H1 (cell line): ENCODE results near the gene DDX50. TPM values are rescaled to one million over a fixed set of nuclear protein-coding genes. Genes with fewer than 3 reads are reported as not detected.

Source experiments
- CTCF ChIA-PET: fragments of 300-600 bp; sonication (Branson Sonifier 250); formaldehyde crosslinking; loops from one replicate; lab custom pipeline; 2021; ENCODE audit not compliant: partially characterized antibody; lab: Charles Lee
- POLR2A ChIA-PET: fragments of 300-600 bp; sonication (Branson Sonifier 250); formaldehyde crosslinking; loops from one replicate; lab custom pipeline; 2021; ENCODE audit warnings: inconsistent platforms; ENCODE audit not compliant: partially characterized antibody; lab: Charles Lee
- DNase-seq, 2 experiments: peaks; one replicate each; pipeline versions ENCODE4 v3.0.0 to v3.0.0-alpha.2; 2010 to 2022; ENCODE audit warnings: low spot score in 2 of 2, low read depth in 1 of 2, mixed read lengths in 1 of 2
- FAIRE-seq: peaks from 2 replicates; lab custom pipeline; 2011; peaks lifted over from hg19 to GRCh38; lab: Jason Lieb, UNC
- H2AFZ ChIP-seq: 2 replicates; pipeline ENCODE4 v1.8.1; 2012; ENCODE audit warnings: low read length, inconsistent platforms
- H2AK5ac ChIP-seq: 2 replicates; pipeline ENCODE4 v1.6.1; 2013; ENCODE audit warnings: low read depth, low read length
- H2BK120ac ChIP-seq: replicated peaks from 2 replicates; pipeline ENCODE3; 2013; ENCODE audit warnings: low read depth, low read length, inconsistent platforms
- H2BK12ac ChIP-seq: 2 replicates; pipeline ENCODE4 v1.6.1; 2013; ENCODE audit warnings: low read depth, low read length
- H2BK15ac ChIP-seq: 2 replicates; pipeline ENCODE4 v1.6.1; 2013; ENCODE audit warnings: low read length
- H2BK20ac ChIP-seq: 2 replicates; pipeline ENCODE4 v1.6.1; 2013; ENCODE audit warnings: low read length
- H2BK5ac ChIP-seq: 2 replicates; pipeline ENCODE4 v1.6.1; 2013; ENCODE audit warnings: low read depth, low read length
- H3K14ac ChIP-seq: 2 replicates; pipeline ENCODE4 v1.6.1; 2013; ENCODE audit warnings: inconsistent platforms; ENCODE audit not compliant: insufficient read length
- H3K18ac ChIP-seq: 2 replicates; pipeline ENCODE4 v1.6.1; 2013; ENCODE audit warnings: low read length; ENCODE audit errors: extremely low read depth
- H3K23ac ChIP-seq: 2 replicates; pipeline ENCODE4 v1.6.1; 2013; ENCODE audit warnings: inconsistent platforms; ENCODE audit not compliant: insufficient read length
- H3K23me2 ChIP-seq: 2 replicates; pipeline ENCODE4 v1.6.1; 2013; ENCODE audit warnings: low read depth, low read length
- H3K27ac ChIP-seq: 2 replicates; pipeline ENCODE4 v1.6.1; 2011; ENCODE audit warnings: low read depth, low read length, inconsistent platforms
- H3K27me3 ChIP-seq, 4 experiments: replicated peaks in 1 of 4; 1 replicate in 1 of 4; 2 replicates in 3 of 4; pipeline versions ENCODE4 v1.6.1 to v1.8.1; 2011 to 2013; ENCODE audit warnings: low read length in 3 of 4, mild to moderate bottlenecking in 3 of 4, inconsistent platforms in 2 of 4, mixed read lengths in 2 of 4, moderate library complexity in 1 of 4; ENCODE audit not compliant: control insufficient read depth in 3 of 4, insufficient read depth in 3 of 4; ENCODE audit errors: extremely low read depth in 1 of 4
- H3K36me3 ChIP-seq, 4 experiments: 2 replicates each; pipeline versions ENCODE4 v1.6.1 to v1.8.1; 2011 to 2013; ENCODE audit warnings: mild to moderate bottlenecking in 4 of 4, low read length in 3 of 4, moderate library complexity in 2 of 4, control low read depth in 1 of 4, inconsistent platforms in 1 of 4; ENCODE audit not compliant: insufficient read depth in 4 of 4, control insufficient read depth in 2 of 4
- H3K4ac ChIP-seq: replicated peaks from 2 replicates; pipeline ENCODE3; 2013; ENCODE audit warnings: low read length, low read depth, mixed read lengths, inconsistent platforms; ENCODE audit not compliant: insufficient read length
- H3K4me1 ChIP-seq, 4 experiments: replicated peaks in 1 of 4; 1 replicate in 1 of 4; 2 replicates in 3 of 4; pipeline versions ENCODE4 v1.6.1 to v1.8.1; 2011 to 2013; ENCODE audit warnings: low read length in 3 of 4, inconsistent platforms in 2 of 4, mixed read lengths in 1 of 4; ENCODE audit not compliant: insufficient read depth in 4 of 4, control insufficient read depth in 3 of 4
- H3K4me2 ChIP-seq, 2 experiments: 2 replicates each; pipeline versions ENCODE4 v1.6.1 to v1.8.1; 2011 to 2013; ENCODE audit warnings: low read depth in 2 of 2, low read length in 2 of 2, control low read depth in 1 of 2, inconsistent platforms in 1 of 2, mild to moderate bottlenecking in 1 of 2; ENCODE audit not compliant: insufficient read depth in 1 of 2
- H3K4me3 ChIP-seq, 4 experiments: fragments of 200-600, 300-600 bp in 1 of 4; sonication (generic), shearing (Covaris generic), sonication (Bioruptor Twin) in 1 of 4; 2 replicates each; pipeline versions ENCODE4 v1.5.1 to v1.8.1; 2011 to 2016; ENCODE audit warnings: low read length in 4 of 4, low read depth in 3 of 4, control low read depth in 2 of 4, inconsistent platforms in 2 of 4, mild to moderate bottlenecking in 2 of 4, mixed read lengths in 1 of 4, moderate library complexity in 1 of 4; ENCODE audit not compliant: insufficient read depth in 2 of 4; ENCODE audit errors: extremely low read depth in 1 of 4
- H3K56ac ChIP-seq: replicated peaks from 2 replicates; pipeline ENCODE3; 2013; ENCODE audit warnings: low read depth, mild to moderate bottlenecking, mixed read lengths, low read length, inconsistent platforms; ENCODE audit not compliant: insufficient read length
- H3K79me1 ChIP-seq: 2 replicates; pipeline ENCODE4 v1.6.1; 2013; ENCODE audit warnings: low read depth, low read length, control low read depth
- H3K79me2 ChIP-seq, 2 experiments: 2 replicates each; pipeline versions ENCODE4 v1.6.1 to v1.8.1; 2012 to 2013; ENCODE audit warnings: low read length in 2 of 2, mild to moderate bottlenecking in 2 of 2, inconsistent platforms in 1 of 2; ENCODE audit not compliant: insufficient read depth in 2 of 2, control insufficient read depth in 1 of 2
- H3K9ac ChIP-seq, 4 experiments: replicated peaks in 1 of 4; 1 replicate in 1 of 4; 2 replicates in 3 of 4; pipeline versions ENCODE4 v1.6.1 to v1.8.1; 2011 to 2013; ENCODE audit warnings: low read depth in 3 of 4, low read length in 3 of 4, control low read depth in 2 of 4, mild to moderate bottlenecking in 2 of 4, moderate library complexity in 2 of 4, inconsistent platforms in 1 of 4; ENCODE audit errors: extremely low read depth in 1 of 4
- H3K9me3 ChIP-seq, 2 experiments: 2 replicates each; pipeline versions ENCODE4 v1.6.1 to v1.8.1; 2012 to 2013; ENCODE audit warnings: mild to moderate bottlenecking in 2 of 2, moderate library complexity in 2 of 2, control low read depth in 1 of 2, inconsistent platforms in 1 of 2, low read depth in 1 of 2, low read length in 1 of 2, mixed read lengths in 1 of 2; ENCODE audit not compliant: insufficient read depth in 2 of 2
- H4K20me1 ChIP-seq, 2 experiments: replicated peaks in 1 of 2; 2 replicates each; pipeline versions ENCODE3 to v1.8.1; 2011 to 2013; ENCODE audit warnings: inconsistent platforms in 2 of 2, low read length in 2 of 2, mild to moderate bottlenecking in 1 of 2; ENCODE audit not compliant: insufficient read depth in 2 of 2, control insufficient read depth in 1 of 2
- H4K5ac ChIP-seq: 2 replicates; pipeline ENCODE4 v1.6.1; 2013; ENCODE audit warnings: low read length, low read depth, mixed read lengths, inconsistent platforms; ENCODE audit not compliant: insufficient read length
- H4K8ac ChIP-seq: 2 replicates; pipeline ENCODE4 v1.8.0; 2013; ENCODE audit warnings: mild to moderate bottlenecking, moderate library complexity, low read length, inconsistent platforms; ENCODE audit not compliant: insufficient read depth; ENCODE audit errors: extremely low read depth
- H4K91ac ChIP-seq: replicated peaks from 2 replicates; pipeline ENCODE3; 2013; ENCODE audit warnings: low read length, mixed read lengths, inconsistent platforms; ENCODE audit not compliant: insufficient read length
- CBX8 ChIP-seq: fragments of 300-800, 300-1000 bp; sonication (generic); IDR thresholded peaks from 2 replicates; pipeline ENCODE4 v1.7.1; 2016; ENCODE audit warnings: low read depth, low read length, borderline replicate concordance
- CHD1 ChIP-seq: IDR thresholded peaks from 2 replicates; pipeline ENCODE4 v1.6.1; 2012; ENCODE audit warnings: low read depth, low read length, improper control_type of control experiment
- EGR1 ChIP-seq: IDR thresholded peaks from 2 replicates; pipeline ENCODE4 v1.6.1; 2011; ENCODE audit warnings: low read depth, low read length, borderline replicate concordance
- FOSL1 ChIP-seq: IDR thresholded peaks from 2 replicates; pipeline ENCODE4 v1.6.1; 2011; ENCODE audit warnings: mild to moderate bottlenecking, low read depth, low read length, moderate library complexity; ENCODE audit not compliant: insufficient read depth
- KDM1A ChIP-seq: fragments of 200-600, 300-600 bp; sonication (generic); IDR thresholded peaks from 2 replicates; pipeline ENCODE4 v1.7.1; 2016; ENCODE audit warnings: mild to moderate bottlenecking, low read length, borderline replicate concordance
- POLR2AphosphoS5 ChIP-seq: IDR thresholded peaks from 2 replicates; pipeline ENCODE4 v1.6.1; 2011; ENCODE audit warnings: low read depth, low read length
- RNF2 ChIP-seq: fragments of 200-900, 300-1000 bp; sonication (generic); IDR thresholded peaks from 2 replicates; pipeline ENCODE4 v1.7.1; 2016; ENCODE audit warnings: borderline replicate concordance, low read depth, mild to moderate bottlenecking, antibody characterized with exemption, low read length; ENCODE audit not compliant: poor library complexity, severe bottlenecking; ENCODE audit errors: missing control alignments
- SAP30 ChIP-seq: fragments of 300-600 bp; sonication (generic); IDR thresholded peaks from 2 replicates; pipeline ENCODE4 v1.7.1; 2012; ENCODE audit warnings: low read length, moderate library complexity, mild to moderate bottlenecking, inconsistent platforms; ENCODE audit not compliant: insufficient read depth, insufficient replicate concordance
- SIN3A ChIP-seq, 2 experiments: IDR thresholded peaks in 1 of 2; conservative IDR thresholded peaks in 1 of 2; 2 replicates each; pipeline ENCODE4 v1.6.1; 2011 to 2012; ENCODE audit warnings: low read length in 2 of 2, improper control_type of control experiment in 1 of 2, low read depth in 1 of 2, mild to moderate bottlenecking in 1 of 2
- SIX5 ChIP-seq: IDR thresholded peaks from 2 replicates; pipeline ENCODE4 v1.6.1; 2011; ENCODE audit warnings: mild to moderate bottlenecking, low read depth, low read length
- SP1 ChIP-seq: IDR thresholded peaks from 2 replicates; pipeline ENCODE4 v1.6.1; 2011; ENCODE audit warnings: low read depth, low read length
- SRF ChIP-seq: IDR thresholded peaks from 2 replicates; pipeline ENCODE4 v1.6.1; 2011; ENCODE audit warnings: mild to moderate bottlenecking, low read depth, low read length, moderate library complexity
- YY1 ChIP-seq: IDR thresholded peaks from 2 replicates; pipeline ENCODE4 v1.6.1; 2011; ENCODE audit warnings: low read depth, mild to moderate bottlenecking, low read length
- WGBS, 2 experiments: shearing (Covaris generic) in 1 of 2; methylation state at CpG; one replicate each; pipeline versions ENCODE4 v1.1.6 to v1.1.7; 2013 to 2015; ENCODE audit warnings: low lambda C conversion rate in 2 of 2, mixed read lengths in 2 of 2, inconsistent platforms in 1 of 2, low coverage in 1 of 2, missing lambda C conversion rate in 1 of 2; ENCODE audit not compliant: insufficient replicate concordance in 2 of 2, insufficient coverage in 1 of 2, insufficient read length in 1 of 2; ENCODE audit errors: extremely low coverage in 1 of 2, missing lambda C conversion rate in 1 of 2; 5-methylcytosine and 5-hydroxymethylcytosine counted together
- polyA plus RNA-seq, 7 experiments: library from polyadenylated mRNA; depleted of rRNA in 3 of 7; stranded (reverse) in 5 of 7; unstranded in 2 of 7; fragments of >200 nt in 5 of 7; fragments of 200-250 nt in 2 of 7; gene quantifications; 1 replicate in 5 of 7; 2 replicates in 1 of 7; 4 replicates in 1 of 7; pipeline versions ENCODE4 v1.2.1 to v1.2.3, GENCODE V29; 2011 to 2013; ENCODE audit warnings: missing spikeins in 2 of 7, mixed read lengths in 2 of 7
- total RNA-seq: library from RNA; stranded (reverse); fragmentation: NEBNext Ultra II Directional; extraction: Animal tissue kit (Norgen Biotek cat#: 25700); gene quantifications from 2 replicates; pipeline ENCODE4 v1.2.1, GENCODE V29; 2021
- TF ChIP-seq, protein P1 (sequence below): IDR thresholded peaks from 2 replicates; pipeline ENCODE4 v1.6.1; 2012; ENCODE audit warnings: inconsistent platforms

DDX50 gene
- total and polyA plus RNA-seq, 2 of the 8 experiments (the other 6 are each of a cell fraction or from before 2014, with no cell fraction given): 20.0 to 36.5 TPM

DNA sequence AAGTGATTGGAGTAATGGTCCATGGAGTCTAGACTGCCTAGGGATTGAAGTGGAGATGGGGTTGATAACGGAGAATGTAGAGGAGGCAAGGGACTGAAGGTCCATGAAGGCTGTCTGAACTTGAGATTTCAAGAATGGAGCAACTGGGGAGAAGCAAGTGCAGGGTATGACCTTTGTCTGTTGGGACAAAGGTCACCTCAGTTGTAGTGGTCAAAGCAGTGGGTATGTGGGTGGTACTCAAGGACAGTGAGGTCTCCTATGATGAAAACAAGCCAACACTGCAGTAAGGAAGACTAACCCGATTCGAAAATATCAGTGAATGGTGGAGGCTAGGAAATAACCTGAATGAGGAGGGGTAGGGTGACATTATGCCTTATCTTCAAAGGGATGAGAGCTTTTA lies 49.5 kb downstream of the DDX50 start:
- Histone ChIP-seq H3K79me2 (peaks cover 0 to under 1% of the 10 kb centered on the region in 2 experiments; a peak in 1 of 4 replicates), H3K23me2 (peaks cover 4% of the 10 kb centered on the region), H3K36me3 (peaks cover 0 to 16% (median 9%) of the 10 kb centered on the region in 4 experiments; a peak in 6 of 8 replicates), H3K18ac (no peak overlapping the region), H2AK5ac (no peak overlapping the region), H4K20me1 (no peaks in the 10 kb centered on the region), H3K27ac (no peak overlapping the region), H3K56ac (no peak overlapping the region), H2BK15ac (no peak overlapping the region), H2BK120ac (no peak overlapping the region), H3K4me1 (no peaks in the 10 kb centered on the region), H3K14ac (no peak overlapping the region), H2BK5ac (no peak overlapping the region), H2AFZ (no peak overlapping the region), H4K5ac (no peak overlapping the region), H3K79me1 (no peaks in the 10 kb centered on the region), H3K27me3 (no peaks in the 10 kb centered on the region), H2BK20ac (no peak overlapping the region), H3K23ac (no peak overlapping the region), H4K91ac (no peak overlapping the region), H2BK12ac (no peak overlapping the region), H3K4me3 (no peak overlapping the region), H3K4ac (no peak overlapping the region), H3K4me2 (no peak overlapping the region), H3K9me3 (no peaks in the 10 kb centered on the region), H3K9ac (no peak overlapping the region), H4K8ac (no peak overlapping the region)
- POLR2A ChIA-PET: interaction anchor here (1.6 to 9.3 kb wide), 3 partner anchors 10 to 34 kb away, joined by 3 to 91 read pairs (median 4); partner anchors contain the start of gene KIFBP
- FAIRE-seq: no peak
- CTCF ChIA-PET: no interaction called here
- no peak for DNase-seq
- WGBS, 2 experiments: 91% methylated on average over 3 of the region's 3 CpGs; no CpG with 5 or more reads in 1 of the 2 experiments
- TF ChIP-seq EGR1 (no peak), KDM1A (no peak), YY1 (no peak), SRF (no peak), SP1 (no peak), CBX8 (no peak), CHD1 (no peak), SIX5 (no peak), POLR2AphosphoS5 (no peak), FOSL1 (no peak), SIN3A (conservative IDR thresholded peaks at IDR 0.05 in 1 of 2, IDR thresholded peaks at IDR 0.05 in 1 of 2; ENCODE audit: low read depth in 1 of 2, low read length in 2 of 2) (no peak), SAP30 (no peak), RNF2 (no peak)
- TF ChIP-seq, protein P1, sequence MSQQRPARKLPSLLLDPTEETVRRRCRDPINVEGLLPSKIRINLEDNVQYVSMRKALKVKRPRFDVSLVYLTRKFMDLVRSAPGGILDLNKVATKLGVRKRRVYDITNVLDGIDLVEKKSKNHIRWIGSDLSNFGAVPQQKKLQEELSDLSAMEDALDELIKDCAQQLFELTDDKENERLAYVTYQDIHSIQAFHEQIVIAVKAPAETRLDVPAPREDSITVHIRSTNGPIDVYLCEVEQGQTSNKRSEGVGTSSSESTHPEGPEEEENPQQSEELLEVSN: no peak
